ENCODE results near the gene KRT28. TPM values are rescaled to one million over a fixed set of nuclear protein-coding genes. Genes with fewer than 3 reads are reported as not detected.

The KRT28 gene
- total RNA-seq, 2 donors from 2014 or later, result not detected

DNA sequence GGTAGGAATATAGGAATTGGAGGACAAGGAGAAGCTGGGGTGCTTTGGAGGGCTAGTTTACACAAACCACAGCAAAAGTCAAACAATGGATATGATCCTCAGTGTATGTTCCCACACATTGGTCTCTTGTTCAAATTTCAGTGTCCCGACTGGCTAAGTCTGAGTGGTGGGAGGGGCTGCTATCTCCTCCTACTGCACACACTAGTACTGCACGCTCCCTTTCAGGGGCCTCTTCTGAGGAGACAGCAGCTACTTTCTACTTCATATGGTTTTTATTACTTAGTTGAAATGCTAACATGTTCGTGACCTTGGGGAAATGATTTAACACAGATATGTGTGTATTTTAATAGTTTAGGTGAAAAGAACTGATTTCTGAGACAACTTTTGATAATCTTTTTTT, 41.5 kb upstream of the KRT28 start:
- TF ChIP-seq, protein P1, sequence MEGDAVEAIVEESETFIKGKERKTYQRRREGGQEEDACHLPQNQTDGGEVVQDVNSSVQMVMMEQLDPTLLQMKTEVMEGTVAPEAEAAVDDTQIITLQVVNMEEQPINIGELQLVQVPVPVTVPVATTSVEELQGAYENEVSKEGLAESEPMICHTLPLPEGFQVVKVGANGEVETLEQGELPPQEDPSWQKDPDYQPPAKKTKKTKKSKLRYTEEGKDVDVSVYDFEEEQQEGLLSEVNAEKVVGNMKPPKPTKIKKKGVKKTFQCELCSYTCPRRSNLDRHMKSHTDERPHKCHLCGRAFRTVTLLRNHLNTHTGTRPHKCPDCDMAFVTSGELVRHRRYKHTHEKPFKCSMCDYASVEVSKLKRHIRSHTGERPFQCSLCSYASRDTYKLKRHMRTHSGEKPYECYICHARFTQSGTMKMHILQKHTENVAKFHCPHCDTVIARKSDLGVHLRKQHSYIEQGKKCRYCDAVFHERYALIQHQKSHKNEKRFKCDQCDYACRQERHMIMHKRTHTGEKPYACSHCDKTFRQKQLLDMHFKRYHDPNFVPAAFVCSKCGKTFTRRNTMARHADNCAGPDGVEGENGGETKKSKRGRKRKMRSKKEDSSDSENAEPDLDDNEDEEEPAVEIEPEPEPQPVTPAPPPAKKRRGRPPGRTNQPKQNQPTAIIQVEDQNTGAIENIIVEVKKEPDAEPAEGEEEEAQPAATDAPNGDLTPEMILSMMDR (IDR thresholded peaks at IDR 0.05), result no peak
- TF ChIP-seq POLR2A (IDR thresholded peaks at IDR 0.05) (no peak), POLR2AphosphoS5 (IDR thresholded peaks at IDR 0.05) (no peak)
- DNase-seq (ENCODE audit: low spot score), result no peak
- Histone ChIP-seq H3K9me3 (no peaks in the 10 kb centered on the region), H3K4me3 (no peak overlapping the region), H3K27me3 (replicated peaks; ENCODE audit: insufficient read depth) (no peaks in the 10 kb centered on the region), H3K27ac (no peak overlapping the region), H3K4me1 (replicated peaks) (no peaks in the 10 kb centered on the region), H3K36me3 (no peaks in the 10 kb centered on the region)
- WGBS, result 67% methylated on average over 3 of the region's 3 CpGs
- intact Hi-C loops (cut with DNase I), result no loop called here

DNA sequence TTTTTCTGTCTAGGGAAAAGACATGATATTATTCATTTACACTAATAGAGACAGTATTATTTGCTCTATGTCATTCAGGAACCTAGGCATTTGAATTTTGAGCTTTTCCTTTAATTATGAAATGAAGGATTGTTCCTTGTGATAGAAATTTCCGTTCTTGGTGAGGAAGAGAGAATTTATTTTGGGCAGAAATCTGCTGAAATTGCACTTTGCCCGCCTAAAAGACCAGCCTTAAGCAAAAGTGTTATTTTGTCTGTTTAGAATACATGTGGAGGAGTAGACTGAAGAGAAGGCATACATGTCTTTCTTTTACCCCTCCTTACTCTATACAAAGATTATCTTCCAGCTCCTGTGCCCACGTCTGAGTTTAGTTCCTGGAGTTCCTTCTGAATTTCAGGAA, 39.4 kb upstream of the KRT28 start:
- Histone ChIP-seq H3K4me1 (replicated peaks) (no peaks in the 10 kb centered on the region), H3K9me3 (no peaks in the 10 kb centered on the region), H3K36me3 (no peaks in the 10 kb centered on the region), H3K27ac (no peak overlapping the region), H3K27me3 (replicated peaks; ENCODE audit: insufficient read depth) (no peaks in the 10 kb centered on the region), H3K4me3 (no peak overlapping the region)
- DNase-seq (ENCODE audit: low spot score), result no peak
- TF ChIP-seq POLR2A (IDR thresholded peaks at IDR 0.05), result no peak
- TF ChIP-seq, protein P1 (IDR thresholded peaks at IDR 0.05), result no peak
- no peak for TF ChIP-seq POLR2AphosphoS5 (IDR thresholded peaks at IDR 0.05)
- intact Hi-C loops (cut with DNase I), result no loop called here
- WGBS, result 89% methylated on average over 3 of the region's 3 CpGs

DNA sequence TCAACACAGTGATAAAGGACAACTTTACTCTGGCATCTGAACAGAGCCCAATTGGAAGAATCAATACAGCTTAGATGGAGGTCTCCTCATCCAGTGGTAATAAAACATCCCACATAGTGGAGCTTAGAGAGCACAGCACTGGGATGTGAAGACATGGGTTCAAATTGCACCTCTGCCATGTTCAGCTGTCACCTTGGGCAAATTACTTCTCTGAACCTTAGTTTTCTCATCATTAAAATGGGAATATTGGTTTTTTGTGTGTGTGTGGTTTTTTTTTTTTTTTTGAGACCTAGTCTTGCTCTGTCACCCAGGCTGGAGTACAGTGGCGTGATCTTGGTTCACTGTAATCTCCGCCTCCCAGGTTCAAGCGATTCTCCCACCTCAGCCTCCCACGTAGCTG, 36.3 kb upstream of the KRT28 start:
- Histone ChIP-seq H3K4me1 (replicated peaks) (no peaks in the 10 kb centered on the region), H3K27ac (no peak overlapping the region), H3K27me3 (replicated peaks; ENCODE audit: insufficient read depth) (no peaks in the 10 kb centered on the region), H3K36me3 (no peaks in the 10 kb centered on the region), H3K4me3 (no peak overlapping the region), H3K9me3 (no peaks in the 10 kb centered on the region)
- TF ChIP-seq POLR2A (IDR thresholded peaks at IDR 0.05), result no peak
- TF ChIP-seq, protein P1 (IDR thresholded peaks at IDR 0.05), result no peak
- no peak for TF ChIP-seq POLR2AphosphoS5 (IDR thresholded peaks at IDR 0.05)
- 95% methylated on average over 4 of the region's 4 CpGs for WGBS
- no peak for DNase-seq (ENCODE audit: low spot score)
- intact Hi-C loops (cut with DNase I), result no loop called here

DNA sequence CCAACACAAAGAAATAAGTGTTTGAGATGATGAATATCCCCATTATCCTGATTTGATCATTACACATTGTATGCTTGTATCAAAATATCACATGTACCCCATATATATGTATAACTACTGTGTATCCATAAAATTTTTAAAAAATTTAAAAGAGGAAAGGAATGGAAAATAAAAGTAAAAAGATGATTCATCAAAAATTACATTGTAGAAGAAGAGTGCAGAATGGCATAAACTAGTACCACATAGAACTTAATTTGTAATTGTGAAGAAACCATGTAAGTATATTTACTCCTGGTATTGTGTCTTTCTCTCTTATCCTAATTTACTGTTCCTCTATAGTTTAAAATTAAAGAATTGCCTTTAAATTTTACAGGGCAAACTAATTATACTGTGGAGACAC, 34.1 kb upstream of the KRT28 start:
- H3K4me3 ChIP-seq, result no peak overlapping the region
- no peaks in the 10 kb centered on the region for H3K27me3 ChIP-seq (replicated peaks; ENCODE audit: insufficient read depth)
- H3K9me3 ChIP-seq, result no peaks in the 10 kb centered on the region
- no peaks in the 10 kb centered on the region for H3K4me1 ChIP-seq (replicated peaks)
- DNase-seq (ENCODE audit: low spot score), result no peak
- TF ChIP-seq POLR2AphosphoS5 (IDR thresholded peaks at IDR 0.05), result no peak
- TF ChIP-seq POLR2A (IDR thresholded peaks at IDR 0.05), result no peak
- TF ChIP-seq, protein P1 (IDR thresholded peaks at IDR 0.05), result no peak
- H3K36me3 ChIP-seq, result no peaks in the 10 kb centered on the region
- H3K27ac ChIP-seq, result no peak overlapping the region
- intact Hi-C loops (cut with DNase I), result no loop called here

DNA sequence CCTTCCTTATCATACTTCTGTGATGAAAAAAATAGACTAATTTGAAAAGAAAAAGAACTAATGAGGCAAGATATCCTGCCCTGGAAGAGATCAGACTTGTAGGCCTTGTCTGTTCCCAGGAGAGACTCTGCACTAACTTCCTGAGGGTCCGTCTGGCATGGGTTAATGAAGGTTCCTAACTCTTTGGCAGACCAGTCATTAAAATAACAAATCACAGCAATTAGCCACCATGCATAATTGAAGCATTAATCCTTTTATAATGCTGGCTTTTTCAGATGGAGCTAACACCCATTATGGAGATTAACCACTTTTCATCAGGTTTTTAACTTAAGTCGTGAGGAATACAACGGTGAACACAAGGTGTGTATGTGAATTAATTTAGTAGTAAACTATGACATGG, 33.1 kb upstream of the KRT28 start:
- no peak for DNase-seq (ENCODE audit: low spot score)
- H3K27ac ChIP-seq, result no peak overlapping the region
- no peak for TF ChIP-seq POLR2AphosphoS5 (IDR thresholded peaks at IDR 0.05)
- TF ChIP-seq, protein P1 (IDR thresholded peaks at IDR 0.05), result no peak
- TF ChIP-seq POLR2A (IDR thresholded peaks at IDR 0.05), result no peak
- WGBS, result 81% methylated on average over 3 of the region's 3 CpGs
- H3K27me3 ChIP-seq (replicated peaks; ENCODE audit: insufficient read depth), result no peaks in the 10 kb centered on the region
- no peaks in the 10 kb centered on the region for H3K9me3 ChIP-seq
- intact Hi-C loops (cut with DNase I), result no loop called here
- no peaks in the 10 kb centered on the region for H3K36me3 ChIP-seq
- no peak overlapping the region for H3K4me3 ChIP-seq
- H3K4me1 ChIP-seq (replicated peaks), result no peaks in the 10 kb centered on the region

Measured in prostate gland (tissue), 2 donors.